Measurements from ENCODE around the gene ANO8.
"Not testable (repeated sequence)": the region's sequence is repeated elsewhere in the genome, so short reads cannot be mapped to it uniquely, and the experiment has no call there.

Gene ANO8

GRCh38 chr19:17303167-17303939 is 31.3 kb downstream of the ANO8 start, which contains the start of gene ABHD8:
ABHD8 (minus strand) TSS chr19:17303425; CDS start chr19:17301616, 1,809 bp downstream.
- peak within 1 kb of the TSS; percentile 69 for H3K4me3 ChIP-seq (ENCODE audit: low read length)
- no peak for TF ChIP-seq ZNF274 (IDR thresholded peaks at IDR 0.05; ENCODE audit: low read depth, low read length)

GRCh38 chr19:17302391-17303166 is 32.1 kb downstream of the ANO8 start:
- TF ChIP-seq ZNF274 (IDR thresholded peaks at IDR 0.05; ENCODE audit: low read depth, low read length): no peak
- H3K4me3 ChIP-seq (ENCODE audit: low read length): peak overlapping the region; percentile 69

- no peak for TF ChIP-seq ZNF274 (IDR thresholded peaks at IDR 0.05; ENCODE audit: low read depth, low read length)
- H3K4me3 ChIP-seq (ENCODE audit: low read length): no peak overlapping the region
These were observed 33.5 kb downstream of the ANO8 start for GRCh38 chr19:17300992-17301619.

GRCh38 chr19:17296976-17297375 is 37.7 kb downstream of the ANO8 start:
- TF ChIP-seq ZNF274 (IDR thresholded peaks at IDR 0.05; ENCODE audit: low read depth, low read length): no peak
- H3K4me3 ChIP-seq (ENCODE audit: low read length): no peak overlapping the region

- TF ChIP-seq ZNF274 (IDR thresholded peaks at IDR 0.05; ENCODE audit: low read depth, low read length): no peak
- H3K4me3 ChIP-seq (ENCODE audit: low read length): no peak overlapping the region
These were observed 38.4 kb downstream of the ANO8 start for GRCh38 chr19:17296273-17296672.

- not testable (repeated sequence) for H3K4me3 ChIP-seq (ENCODE audit: low read length)
These were observed 39.1 kb downstream of the ANO8 start for GRCh38 chr19:17295551-17295950.

DNA sequence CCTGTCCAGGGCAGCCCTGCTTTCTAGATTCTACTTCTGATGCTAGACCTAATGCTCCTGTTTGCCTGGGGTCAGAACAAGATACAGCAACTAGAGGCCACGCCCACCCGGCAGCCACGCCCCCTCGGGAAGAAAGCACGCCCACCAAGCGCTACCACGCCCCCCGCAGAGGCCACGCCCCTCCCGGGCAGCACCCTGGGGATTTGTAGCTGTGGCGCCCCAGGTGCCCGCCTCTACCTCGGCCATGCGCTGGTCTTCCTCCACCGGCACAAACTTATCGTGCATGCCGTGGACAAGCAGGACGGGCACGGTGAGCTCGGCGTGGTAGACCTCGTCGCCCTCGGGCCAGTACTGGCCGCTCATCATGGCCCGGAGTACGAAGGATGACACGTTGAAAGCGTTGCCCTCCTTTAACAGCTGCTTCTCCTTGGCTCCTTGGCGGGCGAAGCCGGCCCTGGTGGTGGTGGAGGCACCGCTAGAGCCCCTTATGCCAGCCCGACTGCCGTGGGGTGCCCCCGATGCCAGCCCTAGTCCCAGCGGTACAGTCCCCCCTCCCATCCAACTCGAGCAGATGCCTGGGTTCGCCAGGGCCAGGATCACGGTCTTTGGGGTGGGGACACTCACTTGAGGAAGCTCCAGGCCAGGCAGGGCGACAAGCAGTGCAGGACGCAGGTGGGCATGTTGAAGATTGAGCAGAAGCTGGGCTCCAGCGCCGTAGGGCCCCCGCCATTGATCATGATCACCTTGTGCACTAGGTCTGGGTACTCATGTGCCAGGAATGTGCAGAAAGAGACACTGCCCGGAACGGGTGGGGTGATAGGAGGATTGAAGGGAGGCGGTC is 40.4 kb downstream of the ANO8 start:
- no peak overlapping the region for H3K4me3 ChIP-seq (ENCODE audit: low read length)
- TF ChIP-seq ZNF274 (IDR thresholded peaks at IDR 0.05; ENCODE audit: low read depth, low read length): no peak

DNA sequence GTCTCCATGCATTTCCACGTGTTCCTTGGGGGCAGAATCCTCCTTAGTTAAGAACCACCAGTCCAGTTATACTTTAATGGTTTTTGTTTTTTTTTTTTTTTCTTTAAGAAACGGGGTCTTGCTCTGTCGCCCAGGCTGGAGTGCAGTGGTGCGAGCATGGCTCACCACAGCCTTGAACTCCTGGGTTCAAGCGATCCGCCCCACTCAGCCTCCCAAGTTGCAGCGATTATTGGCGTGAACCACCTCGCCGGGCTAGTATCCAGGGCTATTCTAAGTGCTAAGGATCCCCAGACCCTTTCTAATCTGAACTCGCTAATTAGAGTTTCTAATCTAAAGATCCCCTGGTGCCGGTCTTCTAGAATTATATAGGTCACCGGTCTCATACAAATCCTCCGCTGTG is 41.0 kb downstream of the ANO8 start:
- no peak overlapping the region for H3K4me3 ChIP-seq (ENCODE audit: low read length)
- TF ChIP-seq ZNF274 (IDR thresholded peaks at IDR 0.05; ENCODE audit: low read depth, low read length): no peak

DNA sequence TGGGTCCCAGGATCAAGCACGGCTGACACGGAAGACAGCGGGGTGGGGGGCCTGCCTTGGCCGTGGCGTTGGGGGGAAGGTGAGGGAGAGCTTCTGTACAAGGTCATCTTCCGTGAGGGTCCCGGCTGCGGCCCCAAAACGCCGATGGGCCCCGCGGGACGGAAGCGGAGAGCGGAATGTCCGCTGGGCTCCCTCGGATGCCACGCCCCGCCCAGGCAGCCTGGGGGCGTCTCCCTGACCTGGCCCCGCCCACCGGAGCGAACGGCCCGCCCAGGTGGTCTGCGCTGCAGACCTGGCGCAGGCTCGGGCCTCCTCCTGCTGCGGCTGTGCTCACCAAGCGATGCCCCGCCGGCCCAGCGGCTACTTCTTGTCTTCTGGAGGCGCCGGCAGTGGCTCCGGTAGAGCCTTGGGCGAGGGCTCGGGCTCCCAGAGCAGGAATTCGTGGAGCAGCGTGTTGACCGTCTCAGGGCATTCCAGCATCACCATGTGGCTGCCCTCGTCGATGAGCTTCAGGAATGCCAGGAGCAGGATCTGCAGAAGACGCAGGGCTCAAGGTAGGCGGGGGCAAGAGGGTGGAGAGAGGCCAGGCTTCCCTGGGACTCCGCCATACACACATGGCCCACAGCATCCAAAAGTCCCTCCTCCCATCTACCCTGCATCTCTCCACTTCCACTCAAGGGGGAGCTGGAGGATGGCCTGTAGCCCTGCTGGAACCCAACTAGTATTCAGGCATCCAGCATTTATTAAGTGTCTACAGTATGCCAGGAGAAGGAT is 42.2 kb downstream of the ANO8 start:
- no peak for TF ChIP-seq ZNF274 (IDR thresholded peaks at IDR 0.05; ENCODE audit: low read depth, low read length)
- peak overlapping the region; percentile 61; the same call in 1 of the 2 replicates for H3K4me3 ChIP-seq (ENCODE audit: low read length)

DNA sequence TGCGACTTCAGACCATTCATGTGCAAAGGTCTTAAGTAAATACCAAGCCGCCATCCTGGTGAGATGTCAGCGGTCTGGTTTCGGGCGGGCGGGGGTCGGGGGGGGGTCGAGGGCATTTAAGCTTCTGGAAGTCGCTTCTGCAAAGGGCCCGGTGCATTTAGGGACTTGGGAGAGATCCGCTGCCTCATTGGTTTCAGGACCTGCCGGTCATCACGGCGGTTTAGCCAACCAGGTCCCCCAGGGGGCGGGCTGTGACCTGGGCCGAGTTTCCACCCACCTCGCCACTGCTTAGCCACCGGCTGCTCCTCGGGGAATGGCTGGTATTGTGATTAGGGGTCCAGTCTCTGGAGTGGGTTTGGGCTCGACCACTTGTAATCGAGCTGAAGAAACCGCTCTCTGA is 45.2 kb downstream of the ANO8 start:
- no peak overlapping the region for H3K4me3 ChIP-seq (ENCODE audit: low read length)
- TF ChIP-seq ZNF274 (IDR thresholded peaks at IDR 0.05; ENCODE audit: low read depth, low read length): no peak

GRCh38 chr19:17286752-17287151 is 47.9 kb downstream of the ANO8 start:
- TF ChIP-seq ZNF274 (IDR thresholded peaks at IDR 0.05; ENCODE audit: low read depth, low read length): no peak
- no peak overlapping the region for H3K4me3 ChIP-seq (ENCODE audit: low read length)

DNA sequence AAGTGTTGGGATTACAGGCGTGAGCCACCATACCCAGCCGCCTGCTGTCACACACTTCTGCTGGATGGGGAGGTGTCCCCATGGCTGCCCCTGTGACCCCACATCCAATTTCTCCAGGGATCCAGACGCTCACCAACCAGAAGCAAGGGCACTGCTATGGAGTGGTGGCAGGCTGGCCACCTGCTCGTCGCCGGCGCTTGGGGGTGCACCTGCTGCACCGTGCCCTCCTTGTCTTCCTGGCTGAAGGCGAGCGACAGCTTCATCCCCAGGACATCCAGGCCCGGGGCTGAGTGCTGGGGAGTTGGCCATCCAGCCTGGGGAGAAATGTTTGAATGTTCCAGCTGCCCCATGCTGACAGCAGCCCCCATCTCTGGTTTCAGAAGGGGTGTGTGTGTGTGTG is 48.4 kb downstream of the ANO8 start:
- no peak overlapping the region for H3K4me3 ChIP-seq (ENCODE audit: low read length)
- no peak for TF ChIP-seq ZNF274 (IDR thresholded peaks at IDR 0.05; ENCODE audit: low read depth, low read length)

GRCh38 chr19:17285415-17286135 is 49.1 kb downstream of the ANO8 start:
- no peak for TF ChIP-seq ZNF274 (IDR thresholded peaks at IDR 0.05; ENCODE audit: low read depth, low read length)
- no peak overlapping the region for H3K4me3 ChIP-seq (ENCODE audit: low read length)

Measured in GM08714 (cell line).